ENCODE data around the gene TMEFF2. TPM values are rescaled to one million over a fixed set of nuclear protein-coding genes. Genes with fewer than 3 reads are reported as not detected.
A peak's percentile ranks its signal among the peaks of the same experiment; 100 is the strongest.

TMEFF2 gene
- total RNA-seq, 1 donor from 2014 or later: 0.16 TPM

DNA sequence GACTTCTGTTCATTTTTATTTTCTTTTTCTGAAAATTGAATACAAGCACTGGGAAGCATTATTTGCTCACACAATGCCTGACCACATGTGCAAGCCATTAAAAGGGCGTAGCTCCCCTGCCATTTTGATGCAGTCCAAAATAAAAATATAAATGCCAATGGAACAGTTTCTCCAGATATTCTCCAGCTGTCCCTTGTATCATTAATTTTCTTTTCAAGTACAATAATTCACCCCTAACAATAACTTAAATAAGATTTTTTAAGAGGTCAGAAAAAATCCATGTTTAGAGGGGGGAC, 168.0 kb downstream of the TMEFF2 start:
- Histone ChIP-seq H3K9me3 (replicated peaks) (no peaks in the 10 kb centered on the region), H3K4me3 (peak overlapping the region; percentile 15), H3K27ac (replicated peaks) (peak overlapping the region; percentile 78), H3K36me3 (no peaks in the 10 kb centered on the region), H3K27me3 (ENCODE audit: low read depth) (no peaks in the 10 kb centered on the region), H3K4me1 (peaks cover 23% of the 10 kb centered on the region)
- DNase-seq: no peak
- intact Hi-C loops (cut with micrococcal nuclease): no loop called here
- no peak for TF ChIP-seq CTCF (IDR thresholded peaks at IDR 0.05; ENCODE audit: borderline replicate concordance)

DNA sequence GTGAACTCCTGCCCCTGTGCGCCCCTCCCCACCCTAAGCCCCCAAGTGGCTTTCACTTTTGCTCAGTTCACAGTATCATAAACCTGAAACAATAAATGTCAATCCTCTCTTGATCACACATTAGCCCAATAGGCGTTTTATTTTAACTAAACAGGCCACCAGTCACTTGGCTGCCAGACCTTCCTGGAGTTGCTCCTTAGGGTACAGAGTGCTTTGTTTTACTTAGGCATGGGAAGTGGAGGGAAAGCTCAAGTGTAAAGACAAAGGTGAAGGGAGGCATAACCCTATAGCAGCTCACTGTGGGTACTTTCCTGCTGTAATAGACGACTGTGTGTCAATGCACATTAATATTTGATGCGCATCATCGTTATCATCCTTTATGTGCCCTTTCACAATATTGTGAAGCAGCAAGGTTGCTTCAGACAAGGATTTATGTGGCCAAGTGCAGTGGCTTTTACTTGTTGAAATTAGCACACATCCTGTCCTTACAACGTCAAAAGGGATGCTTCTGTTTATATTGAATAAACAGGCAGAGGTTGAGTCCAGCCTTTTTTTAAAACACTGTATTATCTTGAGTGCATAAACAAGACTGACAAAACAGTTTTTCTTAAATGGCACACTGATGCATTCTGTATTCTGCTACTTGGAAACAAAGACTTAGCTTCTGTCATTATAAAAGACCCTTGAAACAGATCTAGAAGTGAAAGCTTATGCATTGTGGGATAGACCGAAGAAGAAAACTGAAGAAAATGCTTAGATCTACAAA, 168.5 kb downstream of the TMEFF2 start:
- Histone ChIP-seq H3K9me3 (replicated peaks) (no peaks in the 10 kb centered on the region), H3K27ac (replicated peaks) (peak overlapping the region; percentile 78), H3K4me1 (peaks cover 23% of the 10 kb centered on the region), H3K36me3 (no peaks in the 10 kb centered on the region), H3K27me3 (ENCODE audit: low read depth) (no peaks in the 10 kb centered on the region), H3K4me3 (peak overlapping the region; percentile 15)
- no peak for DNase-seq
- no peak for TF ChIP-seq CTCF (IDR thresholded peaks at IDR 0.05; ENCODE audit: borderline replicate concordance)
- intact Hi-C loops (cut with micrococcal nuclease): no loop called here

DNA sequence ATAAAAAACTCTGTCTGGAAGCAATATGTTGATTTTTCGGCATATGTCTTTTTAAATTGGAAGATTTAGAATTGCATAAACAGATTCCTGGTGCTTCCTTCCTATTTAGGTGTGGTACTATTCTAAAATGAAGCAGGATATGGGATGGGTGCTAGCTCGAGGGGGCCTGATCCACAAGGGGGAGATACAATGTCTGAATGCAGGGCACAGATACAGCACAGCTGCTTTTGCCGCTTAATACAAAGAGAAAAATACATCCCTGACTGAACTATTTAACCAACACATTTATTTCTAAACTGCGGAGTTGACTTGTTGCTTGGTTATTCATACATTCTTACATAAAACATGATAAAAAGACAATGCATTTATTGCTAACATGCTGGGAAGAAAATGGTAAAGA, 169.1 kb downstream of the TMEFF2 start:
- no peaks in the 10 kb centered on the region for H3K36me3 ChIP-seq
- peak; percentile 38 for TF ChIP-seq CTCF (IDR thresholded peaks at IDR 0.05; ENCODE audit: borderline replicate concordance)
- intact Hi-C loops (cut with micrococcal nuclease): no loop called here
- H3K9me3 ChIP-seq (replicated peaks): no peaks in the 10 kb centered on the region
- H3K4me1 ChIP-seq: peaks cover 21% of the 10 kb centered on the region
- no peaks in the 10 kb centered on the region for H3K27me3 ChIP-seq (ENCODE audit: low read depth)
- peak overlapping the region; percentile 78 for H3K27ac ChIP-seq (replicated peaks)
- no peak for DNase-seq
- peak overlapping the region; percentile 15 for H3K4me3 ChIP-seq

- H3K4me1 ChIP-seq: peaks cover 23% of the 10 kb centered on the region
- no peak overlapping the region for H3K27ac ChIP-seq (replicated peaks)
- no peaks in the 10 kb centered on the region for H3K36me3 ChIP-seq
- no peaks in the 10 kb centered on the region for H3K27me3 ChIP-seq (ENCODE audit: low read depth)
- no peak for TF ChIP-seq CTCF (IDR thresholded peaks at IDR 0.05; ENCODE audit: borderline replicate concordance)
- DNase-seq: no peak
- no peak overlapping the region for H3K4me3 ChIP-seq
- intact Hi-C loops (cut with micrococcal nuclease): no loop called here
- no peaks in the 10 kb centered on the region for H3K9me3 ChIP-seq (replicated peaks)
Observed at GRCh38 chr2:192023006-192023405, 171.7 kb downstream of the TMEFF2 start.

DNA sequence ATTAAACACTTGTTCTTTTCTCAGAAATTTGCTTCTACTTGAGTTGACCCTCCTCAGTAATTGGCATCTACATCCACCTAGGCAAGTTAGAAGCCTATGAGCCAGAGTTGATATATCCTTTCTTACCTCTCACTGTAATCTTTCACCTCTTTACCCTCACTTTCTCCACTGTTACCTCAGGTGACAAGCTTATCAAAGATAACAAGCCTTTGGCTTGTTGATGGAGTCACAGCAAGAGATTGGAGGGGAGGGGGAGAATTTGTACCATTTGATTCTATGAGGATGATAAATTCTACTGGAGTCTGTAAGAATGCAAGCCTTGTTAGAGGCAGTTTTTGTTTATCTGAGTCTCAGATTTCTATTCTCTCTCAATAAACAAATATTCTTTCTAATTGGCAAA, 176.9 kb downstream of the TMEFF2 start:
- no peak for TF ChIP-seq CTCF (IDR thresholded peaks at IDR 0.05; ENCODE audit: borderline replicate concordance)
- no peak overlapping the region for H3K4me3 ChIP-seq
- peaks cover 5% of the 10 kb centered on the region for H3K4me1 ChIP-seq
- H3K27me3 ChIP-seq (ENCODE audit: low read depth): no peaks in the 10 kb centered on the region
- no peak for DNase-seq
- intact Hi-C loops (cut with micrococcal nuclease): no loop called here
- no peaks in the 10 kb centered on the region for H3K36me3 ChIP-seq
- no peaks in the 10 kb centered on the region for H3K9me3 ChIP-seq (replicated peaks)
- H3K27ac ChIP-seq (replicated peaks): no peak overlapping the region
